Kasumi-1 (cell line): ENCODE measurements around the gene THOC5.
"Not testable (repeated sequence)": the region's sequence is repeated elsewhere in the genome, so short reads cannot be mapped to it uniquely, and the experiment has no call there.

Experiments used
- DNase-seq, 2 experiments: peaks; one replicate each; lab custom pipeline; 2025; lab: John Stamatoyannopoulos, UW

Gene THOC5

DNA sequence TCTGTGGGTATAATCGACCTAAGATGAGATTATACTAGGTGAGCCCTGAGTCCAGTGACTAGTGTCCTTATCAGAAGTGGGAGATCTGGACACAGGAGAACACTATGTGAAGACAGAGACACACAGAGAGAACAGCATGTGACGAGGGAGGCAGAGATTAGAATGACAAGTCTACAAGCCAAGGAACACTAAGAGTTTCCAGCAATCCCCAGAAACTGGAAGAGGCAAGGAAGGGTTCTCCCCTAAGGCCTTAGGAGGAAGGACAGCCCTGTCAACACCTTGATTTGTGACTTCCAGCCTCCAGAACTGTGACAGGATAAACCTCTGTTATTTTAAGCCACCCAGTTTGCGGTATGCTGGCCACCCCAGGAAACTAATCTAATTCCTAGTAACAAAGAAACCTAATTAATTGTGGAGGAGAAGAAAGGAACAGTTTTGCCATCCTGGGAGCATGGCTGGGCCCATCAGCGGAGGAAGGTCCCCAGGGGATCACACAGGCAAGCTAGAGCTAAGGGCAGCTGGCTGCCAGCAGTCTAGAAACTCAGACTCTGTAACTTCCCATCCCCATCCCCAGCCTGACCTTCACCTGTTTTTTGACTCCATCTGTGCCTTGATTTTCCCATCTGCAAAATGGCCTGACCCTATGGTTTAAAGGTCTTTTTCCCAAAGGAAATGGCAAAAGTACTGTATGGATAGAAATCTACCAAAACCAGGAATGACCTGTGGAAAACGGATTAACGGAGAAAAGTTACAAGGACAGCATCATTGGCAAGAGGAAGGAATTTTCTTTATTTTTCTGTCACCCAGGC is 10.3 kb upstream of the THOC5 start:
- no peak for DNase-seq

DNA sequence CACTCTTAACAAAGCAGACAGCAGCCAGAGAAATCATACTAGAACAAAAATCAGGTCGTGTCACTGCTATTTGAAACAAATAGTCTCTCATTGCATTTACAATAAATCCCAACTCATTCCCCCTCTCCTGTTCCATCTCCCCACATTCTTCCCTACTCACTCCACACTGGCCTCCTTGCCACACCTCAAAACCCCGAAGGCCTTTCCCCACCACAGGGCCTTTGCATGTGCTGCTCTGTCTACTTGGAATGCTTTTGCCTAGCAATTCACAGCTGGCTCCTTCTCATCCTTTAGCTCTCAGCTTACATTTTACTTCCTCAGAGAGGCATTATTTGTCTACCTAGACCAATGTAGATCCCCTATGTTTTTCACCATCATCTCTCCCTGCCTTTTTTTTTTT is 6.3 kb upstream of the THOC5 start:
- DNase-seq, result no peak

GRCh38 chr22:29559030-29559429 is 5.5 kb upstream of the THOC5 start:
- DNase-seq, result no peak

GRCh38 chr22:29555065-29555644 is 1.6 kb upstream of the THOC5 start:
- DNase-seq, result no peak

DNA sequence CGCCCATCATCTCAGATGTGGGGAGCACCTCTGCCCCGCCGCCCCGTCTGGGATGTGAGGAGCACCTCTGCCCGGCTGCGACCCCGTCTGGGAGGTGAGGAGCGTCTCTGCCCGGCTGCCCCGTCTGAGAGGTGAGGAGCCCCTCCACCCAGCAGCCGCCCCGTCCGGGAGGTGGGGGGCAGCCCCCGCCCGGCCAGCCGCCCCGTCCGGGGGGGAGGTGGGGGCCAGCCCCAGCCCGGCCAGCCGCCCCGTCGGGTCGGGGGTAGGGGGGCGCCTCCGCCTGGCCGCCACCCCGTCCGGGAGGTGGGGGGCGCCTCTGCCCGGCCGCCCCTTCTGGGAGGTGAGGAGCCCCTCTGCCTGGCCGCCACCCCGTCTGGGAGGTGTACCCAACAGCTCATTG is 1.2 kb downstream of the THOC5 start:
- DNase-seq, result not testable (repeated sequence)

DNA sequence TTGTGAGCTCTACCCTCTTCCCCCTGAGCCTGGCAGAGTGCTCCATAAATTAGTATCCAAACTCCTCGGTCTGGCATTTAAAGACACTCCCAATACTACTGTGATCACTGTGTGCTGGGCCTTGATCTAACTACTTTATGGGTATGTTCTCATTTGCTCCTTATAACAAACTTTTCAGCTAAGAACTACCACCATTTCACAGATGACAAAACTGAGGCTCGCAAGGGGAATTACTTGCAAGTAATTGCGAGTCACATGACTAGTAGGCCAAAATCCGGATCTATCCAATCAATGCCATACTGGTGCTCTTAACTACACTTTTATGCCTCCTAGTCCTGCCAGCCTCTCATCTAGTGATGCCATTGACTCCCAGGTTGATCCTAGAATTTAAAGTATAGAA is 3.6 kb downstream of the THOC5 start:
- DNase-seq, result no peak

DNA sequence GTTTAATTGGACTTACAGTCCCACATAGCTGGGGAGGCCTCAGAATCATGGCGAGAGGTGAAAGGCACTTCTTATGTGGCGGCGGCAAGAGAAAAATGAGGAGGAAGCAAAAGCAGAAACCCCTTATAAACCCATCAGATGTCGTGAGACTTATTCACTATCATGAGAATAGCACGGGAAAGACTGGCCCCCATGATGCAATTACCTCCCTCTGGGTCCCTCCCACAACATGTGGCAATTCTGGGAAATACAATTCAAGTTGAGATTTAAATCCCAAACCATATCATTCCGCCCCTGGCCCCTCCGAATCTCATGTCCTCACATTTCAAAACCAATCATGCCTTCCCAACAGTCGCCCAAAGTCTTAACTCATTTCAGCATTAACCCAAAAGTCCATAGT is 8.5 kb downstream of the THOC5 start:
- not testable (repeated sequence) for DNase-seq

DNA sequence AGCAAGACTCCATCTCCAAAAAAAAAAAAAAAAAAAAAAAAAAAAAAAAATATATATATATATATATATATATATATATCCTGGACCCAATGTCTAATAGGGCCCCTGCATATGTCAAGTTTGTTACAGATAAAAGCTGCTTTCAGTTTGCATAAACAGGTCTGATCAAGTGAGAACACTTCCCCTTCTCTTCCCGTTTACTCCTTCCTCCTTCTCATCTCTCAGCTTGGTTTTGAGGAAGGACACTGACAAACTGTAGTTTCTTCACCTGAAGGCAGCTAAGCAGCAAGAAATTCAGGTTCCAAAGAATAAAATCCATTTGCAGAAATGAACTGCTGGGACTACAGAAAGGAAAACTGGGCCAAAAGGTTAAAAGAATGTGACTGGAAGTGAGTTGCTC is 11.7 kb downstream of the THOC5 start:
- peak; percentile 45 to 68 for DNase-seq

GRCh38 chr22:29539105-29539504 is 14.5 kb downstream of the THOC5 start:
- no peak for DNase-seq

DNA sequence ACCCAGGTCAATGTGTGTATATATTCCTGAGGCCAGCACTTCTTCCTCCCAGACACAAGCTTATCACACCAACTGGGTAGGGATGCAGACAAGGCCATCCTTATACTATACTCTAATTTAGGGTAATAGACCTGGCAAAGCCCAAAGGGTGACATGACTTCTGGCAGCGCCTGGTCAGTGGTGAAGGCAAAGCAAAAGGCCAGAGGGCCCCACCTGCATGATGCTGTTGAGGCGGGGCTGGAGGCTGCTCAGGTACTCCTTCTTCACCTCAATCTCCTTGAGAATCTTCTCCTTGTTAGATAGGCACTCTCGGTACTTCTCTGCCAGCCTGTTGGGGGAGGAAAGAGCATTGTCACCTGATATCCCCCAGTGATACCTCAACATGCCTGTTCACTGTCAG is 17.1 kb downstream of the THOC5 start:
- DNase-seq, result no peak

- no peak for DNase-seq
Measured at GRCh38 chr22:29531419-29531818, 22.1 kb downstream of the THOC5 start.

GRCh38 chr22:29530716-29531115 is 22.8 kb downstream of the THOC5 start:
- DNase-seq, result no peak

GRCh38 chr22:29528144-29528543 is 25.4 kb downstream of the THOC5 start:
- DNase-seq, result no peak

GRCh38 chr22:29524442-29525191 is 28.9 kb downstream of the THOC5 start:
- peak; percentile 31 to 62 for DNase-seq

DNA sequence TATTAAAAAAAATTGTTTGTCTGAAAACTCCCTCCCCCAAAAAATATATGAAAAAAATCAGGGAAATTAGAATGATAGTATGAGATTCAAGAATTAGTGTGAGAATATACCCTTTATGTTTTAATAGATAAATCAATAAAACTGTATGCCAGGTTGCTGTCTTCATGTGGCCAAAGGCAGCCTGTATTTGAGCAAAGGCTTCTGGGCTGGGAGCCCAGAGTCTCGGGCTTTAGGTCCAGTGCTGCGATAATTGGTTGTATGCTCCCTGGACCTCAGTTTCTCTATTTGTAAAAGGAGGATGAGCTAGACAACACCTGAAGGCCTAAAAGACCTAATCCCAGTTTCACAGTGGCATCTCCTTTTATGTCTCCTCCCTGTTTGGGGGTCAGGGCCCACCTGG is 29.8 kb downstream of the THOC5 start:
- no peak for DNase-seq

DNA sequence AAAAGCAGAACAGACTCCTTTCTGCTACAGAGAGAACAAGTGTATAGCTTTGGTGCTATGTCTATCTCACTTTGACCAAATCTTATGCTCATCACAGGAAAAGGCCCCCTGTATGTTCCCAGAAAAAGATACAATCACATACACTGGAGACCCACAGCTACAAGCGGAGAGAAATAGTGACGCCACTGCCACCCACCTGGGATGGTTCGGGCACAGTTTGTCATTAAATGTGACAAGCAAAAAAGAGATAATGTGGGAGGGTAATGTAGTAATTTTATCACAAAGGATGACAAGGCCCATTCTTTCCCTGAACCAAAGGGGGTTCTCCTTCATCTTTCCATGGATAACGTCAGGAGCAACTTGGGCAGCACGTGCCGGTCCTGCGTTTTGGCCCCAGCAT is 32.0 kb downstream of the THOC5 start:
- no peak for DNase-seq

GRCh38 chr22:29520851-29521250 is 32.7 kb downstream of the THOC5 start:
- DNase-seq, result no peak

DNA sequence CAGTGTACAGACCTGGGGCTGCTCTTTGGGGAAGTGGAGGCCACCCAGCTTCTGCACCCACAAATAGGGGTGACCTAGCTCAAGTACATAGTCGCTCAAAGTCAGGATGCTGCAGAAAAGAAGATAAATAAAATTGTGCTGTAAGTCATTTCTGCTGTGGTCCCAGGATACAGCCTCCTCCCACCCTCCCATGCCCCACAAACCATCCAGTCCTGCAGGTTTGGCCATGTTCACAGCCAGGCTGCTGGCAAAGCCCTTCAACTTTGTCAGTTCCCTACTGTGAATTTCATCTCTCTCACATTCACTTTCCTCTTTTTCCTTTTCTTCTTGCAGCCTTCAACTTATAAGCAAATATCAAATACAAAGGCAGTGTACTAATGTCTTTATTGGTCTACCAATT is 33.6 kb downstream of the THOC5 start:
- no peak for DNase-seq

GRCh38 chr22:29518427-29518826 is 35.1 kb downstream of the THOC5 start:
- no peak for DNase-seq

- DNase-seq, result no peak
Measured at GRCh38 chr22:29517215-29517908, 36.2 kb downstream of the THOC5 start.

GRCh38 chr22:29512031-29512430 is 41.5 kb downstream of the THOC5 start:
- DNase-seq, result no peak

- no peak for DNase-seq
Measured at GRCh38 chr22:29511126-29511862, 42.3 kb downstream of the THOC5 start.
